WTC11 (cell line): ENCODE results near the gene B3GAT1. TPM values are rescaled to one million over a fixed set of nuclear protein-coding genes. Genes with fewer than 3 reads are reported as not detected.

Experiments
- ATAC-seq: fragments of 200-7000 bp; cut with Tn5 transposase; 2 replicates; pipeline ENCODE4 v1.10.0; 2021; ENCODE audit warnings: mild to moderate bottlenecking, moderate library complexity
- CTCF ChIA-PET: fragments of 300-600 bp; sonication (Branson Sonifier 250); formaldehyde crosslinking; loops from one replicate; lab custom pipeline; 2021; ENCODE audit warnings: antibody characterized with exemption; lab: Charles Lee
- POLR2A ChIA-PET: fragments of 350-600 bp; sonication (Branson Sonifier 250); formaldehyde crosslinking; loops from one replicate; lab custom pipeline; 2021; ENCODE audit warnings: antibody characterized with exemption; lab: Charles Lee
- DNase-seq: peaks from one replicate; pipeline ENCODE4 v3.0.0; 2021; ENCODE audit warnings: low spot score
- H3K27ac Mint-ChIP-seq: 2 replicates; pipeline ENCODE4 v1.8.0; 2021; ENCODE audit warnings: mixed read lengths
- H3K27me3 Mint-ChIP-seq: 2 replicates; pipeline ENCODE4 v1.8.0; 2021; ENCODE audit warnings: low read depth, mild to moderate bottlenecking, moderate library complexity, mixed read lengths
- H3K36me3 Mint-ChIP-seq: 2 replicates; pipeline ENCODE4 v1.8.0; 2021; ENCODE audit warnings: mixed read lengths
- H3K4me1 Mint-ChIP-seq: 2 replicates; pipeline ENCODE4 v1.8.0; 2022; ENCODE audit warnings: mixed read lengths
- H3K4me3 Mint-ChIP-seq: 2 replicates; pipeline ENCODE4 v1.8.0; 2021; ENCODE audit warnings: mild to moderate bottlenecking, moderate library complexity, mixed read lengths
- H3K9me3 Mint-ChIP-seq: 2 replicates; pipeline ENCODE4 v1.8.0; 2021; ENCODE audit warnings: mixed read lengths
- CBFB ChIP-seq: sonication (generic); formaldehyde crosslinking; IDR thresholded peaks from 2 replicates; pipeline ENCODE4 v1.8.1; 2022; ENCODE audit warnings: mild to moderate bottlenecking, low read depth, missing genetic modification reagents
- ELF4 ChIP-seq: sonication (generic); formaldehyde crosslinking; IDR thresholded peaks from 2 replicates; pipeline ENCODE4 v1.8.1; 2022; ENCODE audit warnings: low read depth, mild to moderate bottlenecking, moderate library complexity, missing genetic modification reagents
- EMX1 ChIP-seq: fragments of 250-450 bp; sonication (Bioruptor Pico); IDR thresholded peaks from 2 replicates; pipeline ENCODE4 v1.8.0; 2021; ENCODE audit warnings: mild to moderate bottlenecking
- ERG ChIP-seq: fragments of 250-450 bp; sonication (Bioruptor Pico); IDR thresholded peaks from 2 replicates; pipeline ENCODE4 v1.8.0; 2021; ENCODE audit warnings: mild to moderate bottlenecking
- GTF2I ChIP-seq: fragments of 250-450 bp; sonication (Bioruptor Pico); conservative IDR thresholded peaks from 2 replicates; pipeline ENCODE4 v1.4.0; 2021; ENCODE audit warnings: mild to moderate bottlenecking
- JAZF1 ChIP-seq: fragments of 250-450 bp; sonication (Bioruptor Pico); IDR thresholded peaks from 2 replicates; pipeline ENCODE4 v1.9.0; 2021; ENCODE audit warnings: moderate library complexity, mild to moderate bottlenecking, inconsistent platforms
- MXD4 ChIP-seq: fragments of 250-450 bp; sonication (Bioruptor Pico); IDR thresholded peaks from 2 replicates; pipeline ENCODE4 v1.8.0; 2021; ENCODE audit warnings: mild to moderate bottlenecking, moderate library complexity, borderline replicate concordance
- NR3C1 ChIP-seq: sonication (generic); formaldehyde crosslinking; conservative IDR thresholded peaks from 2 replicates; pipeline ENCODE4 v1.8.1; 2023; ENCODE audit warnings: low read depth, mild to moderate bottlenecking, missing genetic modification reagents
- OVOL2 ChIP-seq: fragments of 250-450 bp; sonication (Bioruptor Pico); IDR thresholded peaks from 2 replicates; pipeline ENCODE4 v1.9.0; 2021; ENCODE audit warnings: mild to moderate bottlenecking, borderline replicate concordance
- PREB ChIP-seq: sonication (generic); formaldehyde crosslinking; IDR thresholded peaks from 2 replicates; pipeline ENCODE4 v1.8.1; 2022; ENCODE audit warnings: mild to moderate bottlenecking, missing genetic modification reagents, moderate library complexity, borderline replicate concordance
- SMAD4 ChIP-seq: sonication (generic); formaldehyde crosslinking; IDR thresholded peaks from 2 replicates; pipeline ENCODE4 v1.8.0; 2022; ENCODE audit warnings: mild to moderate bottlenecking, missing genetic modification reagents
- ZNF121 ChIP-seq: sonication (generic); formaldehyde crosslinking; IDR thresholded peaks from 2 replicates; pipeline ENCODE4 v1.8.0; 2023; ENCODE audit warnings: missing genetic modification reagents
- ZNF219 ChIP-seq: sonication (generic); formaldehyde crosslinking; IDR thresholded peaks from 2 replicates; pipeline ENCODE4 v1.8.0; 2023; ENCODE audit warnings: missing genetic modification reagents, mild to moderate bottlenecking, borderline replicate concordance
- ZNF317 ChIP-seq: sonication (generic); formaldehyde crosslinking; IDR thresholded peaks from 2 replicates; pipeline ENCODE4 v1.8.1; 2023; ENCODE audit warnings: low read depth, mild to moderate bottlenecking, moderate library complexity, missing genetic modification reagents, borderline replicate concordance
- ZNF396 ChIP-seq: fragments of 250-450 bp; sonication (Bioruptor Pico); IDR thresholded peaks from 2 replicates; pipeline ENCODE4 v1.8.0; 2021; ENCODE audit warnings: mild to moderate bottlenecking, moderate library complexity, borderline replicate concordance
- total RNA-seq: library from RNA; stranded (reverse); gene quantifications from 3 replicates; pipeline ENCODE4 v1.2.3, GENCODE V29; 2021
- TF ChIP-seq, protein P1 (sequence below): sonication (generic); formaldehyde crosslinking; IDR thresholded peaks from 2 replicates; pipeline ENCODE4 v1.8.0; 2022; ENCODE audit warnings: missing genetic modification reagents
- TF ChIP-seq, protein P2 (sequence below): sonication (generic); formaldehyde crosslinking; IDR thresholded peaks from 2 replicates; pipeline ENCODE4 v1.8.1; 2023; ENCODE audit warnings: mild to moderate bottlenecking, missing genetic modification reagents, borderline replicate concordance
- TF ChIP-seq, protein P3 (sequence below): sonication (generic); formaldehyde crosslinking; IDR thresholded peaks from 2 replicates; pipeline ENCODE4 v1.8.0; 2023; ENCODE audit warnings: mild to moderate bottlenecking, missing genetic modification reagents

Gene B3GAT1
- total RNA-seq, 1 experiment from 2014 or later, result 30.0 TPM

- TF ChIP-seq, protein P1, sequence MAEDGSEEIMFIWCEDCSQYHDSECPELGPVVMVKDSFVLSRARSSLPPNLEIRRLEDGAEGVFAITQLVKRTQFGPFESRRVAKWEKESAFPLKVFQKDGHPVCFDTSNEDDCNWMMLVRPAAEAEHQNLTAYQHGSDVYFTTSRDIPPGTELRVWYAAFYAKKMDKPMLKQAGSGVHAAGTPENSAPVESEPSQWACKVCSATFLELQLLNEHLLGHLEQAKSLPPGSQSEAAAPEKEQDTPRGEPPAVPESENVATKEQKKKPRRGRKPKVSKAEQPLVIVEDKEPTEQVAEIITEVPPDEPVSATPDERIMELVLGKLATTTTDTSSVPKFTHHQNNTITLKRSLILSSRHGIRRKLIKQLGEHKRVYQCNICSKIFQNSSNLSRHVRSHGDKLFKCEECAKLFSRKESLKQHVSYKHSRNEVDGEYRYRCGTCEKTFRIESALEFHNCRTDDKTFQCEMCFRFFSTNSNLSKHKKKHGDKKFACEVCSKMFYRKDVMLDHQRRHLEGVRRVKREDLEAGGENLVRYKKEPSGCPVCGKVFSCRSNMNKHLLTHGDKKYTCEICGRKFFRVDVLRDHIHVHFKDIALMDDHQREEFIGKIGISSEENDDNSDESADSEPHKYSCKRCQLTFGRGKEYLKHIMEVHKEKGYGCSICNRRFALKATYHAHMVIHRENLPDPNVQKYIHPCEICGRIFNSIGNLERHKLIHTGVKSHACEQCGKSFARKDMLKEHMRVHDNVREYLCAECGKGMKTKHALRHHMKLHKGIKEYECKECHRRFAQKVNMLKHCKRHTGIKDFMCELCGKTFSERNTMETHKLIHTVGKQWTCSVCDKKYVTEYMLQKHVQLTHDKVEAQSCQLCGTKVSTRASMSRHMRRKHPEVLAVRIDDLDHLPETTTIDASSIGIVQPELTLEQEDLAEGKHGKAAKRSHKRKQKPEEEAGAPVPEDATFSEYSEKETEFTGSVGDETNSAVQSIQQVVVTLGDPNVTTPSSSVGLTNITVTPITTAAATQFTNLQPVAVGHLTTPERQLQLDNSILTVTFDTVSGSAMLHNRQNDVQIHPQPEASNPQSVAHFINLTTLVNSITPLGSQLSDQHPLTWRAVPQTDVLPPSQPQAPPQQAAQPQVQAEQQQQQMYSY (CRISPR knock-in tag), result no peak
- TF ChIP-seq EMX1 (CRISPR knock-in tag) (no peak), OVOL2 (CRISPR knock-in tag) (no peak)
Measured at GRCh38 chr11:134358165-134358855, 53.7 kb downstream of the B3GAT1 start (continued).

- Mint-ChIP-seq H3K27me3 (peaks cover 12% of the 10 kb centered on the region), H3K4me3 (no peak overlapping the region), H3K27ac (no peak overlapping the region), H3K36me3 (no peaks in the 10 kb centered on the region; the same call in 1 of the 2 replicates), H3K9me3 (peaks cover 8% of the 10 kb centered on the region), H3K4me1 (peaks cover 15% of the 10 kb centered on the region)
- TF ChIP-seq JAZF1 (CRISPR knock-in tag) (no peak), NR3C1 (CRISPR knock-in tag) (no peak), ELF4 (CRISPR knock-in tag) (no peak), SMAD4 (no peak), GTF2I (CRISPR knock-in tag) (no peak), ZNF121 (CRISPR knock-in tag) (no peak), MXD4 (CRISPR knock-in tag) (no peak), PREB (CRISPR knock-in tag) (no peak), ERG (CRISPR knock-in tag) (no peak), ZNF396 (CRISPR knock-in tag) (no peak), ZNF219 (CRISPR knock-in tag) (no peak), ZNF317 (CRISPR knock-in tag) (no peak), CBFB (CRISPR knock-in tag) (no peak)
- TF ChIP-seq, protein P2, sequence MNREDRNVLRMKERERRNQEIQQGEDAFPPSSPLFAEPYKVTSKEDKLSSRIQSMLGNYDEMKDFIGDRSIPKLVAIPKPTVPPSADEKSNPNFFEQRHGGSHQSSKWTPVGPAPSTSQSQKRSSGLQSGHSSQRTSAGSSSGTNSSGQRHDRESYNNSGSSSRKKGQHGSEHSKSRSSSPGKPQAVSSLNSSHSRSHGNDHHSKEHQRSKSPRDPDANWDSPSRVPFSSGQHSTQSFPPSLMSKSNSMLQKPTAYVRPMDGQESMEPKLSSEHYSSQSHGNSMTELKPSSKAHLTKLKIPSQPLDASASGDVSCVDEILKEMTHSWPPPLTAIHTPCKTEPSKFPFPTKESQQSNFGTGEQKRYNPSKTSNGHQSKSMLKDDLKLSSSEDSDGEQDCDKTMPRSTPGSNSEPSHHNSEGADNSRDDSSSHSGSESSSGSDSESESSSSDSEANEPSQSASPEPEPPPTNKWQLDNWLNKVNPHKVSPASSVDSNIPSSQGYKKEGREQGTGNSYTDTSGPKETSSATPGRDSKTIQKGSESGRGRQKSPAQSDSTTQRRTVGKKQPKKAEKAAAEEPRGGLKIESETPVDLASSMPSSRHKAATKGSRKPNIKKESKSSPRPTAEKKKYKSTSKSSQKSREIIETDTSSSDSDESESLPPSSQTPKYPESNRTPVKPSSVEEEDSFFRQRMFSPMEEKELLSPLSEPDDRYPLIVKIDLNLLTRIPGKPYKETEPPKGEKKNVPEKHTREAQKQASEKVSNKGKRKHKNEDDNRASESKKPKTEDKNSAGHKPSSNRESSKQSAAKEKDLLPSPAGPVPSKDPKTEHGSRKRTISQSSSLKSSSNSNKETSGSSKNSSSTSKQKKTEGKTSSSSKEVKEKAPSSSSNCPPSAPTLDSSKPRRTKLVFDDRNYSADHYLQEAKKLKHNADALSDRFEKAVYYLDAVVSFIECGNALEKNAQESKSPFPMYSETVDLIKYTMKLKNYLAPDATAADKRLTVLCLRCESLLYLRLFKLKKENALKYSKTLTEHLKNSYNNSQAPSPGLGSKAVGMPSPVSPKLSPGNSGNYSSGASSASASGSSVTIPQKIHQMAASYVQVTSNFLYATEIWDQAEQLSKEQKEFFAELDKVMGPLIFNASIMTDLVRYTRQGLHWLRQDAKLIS (CRISPR knock-in tag), result no peak
- TF ChIP-seq, protein P3, sequence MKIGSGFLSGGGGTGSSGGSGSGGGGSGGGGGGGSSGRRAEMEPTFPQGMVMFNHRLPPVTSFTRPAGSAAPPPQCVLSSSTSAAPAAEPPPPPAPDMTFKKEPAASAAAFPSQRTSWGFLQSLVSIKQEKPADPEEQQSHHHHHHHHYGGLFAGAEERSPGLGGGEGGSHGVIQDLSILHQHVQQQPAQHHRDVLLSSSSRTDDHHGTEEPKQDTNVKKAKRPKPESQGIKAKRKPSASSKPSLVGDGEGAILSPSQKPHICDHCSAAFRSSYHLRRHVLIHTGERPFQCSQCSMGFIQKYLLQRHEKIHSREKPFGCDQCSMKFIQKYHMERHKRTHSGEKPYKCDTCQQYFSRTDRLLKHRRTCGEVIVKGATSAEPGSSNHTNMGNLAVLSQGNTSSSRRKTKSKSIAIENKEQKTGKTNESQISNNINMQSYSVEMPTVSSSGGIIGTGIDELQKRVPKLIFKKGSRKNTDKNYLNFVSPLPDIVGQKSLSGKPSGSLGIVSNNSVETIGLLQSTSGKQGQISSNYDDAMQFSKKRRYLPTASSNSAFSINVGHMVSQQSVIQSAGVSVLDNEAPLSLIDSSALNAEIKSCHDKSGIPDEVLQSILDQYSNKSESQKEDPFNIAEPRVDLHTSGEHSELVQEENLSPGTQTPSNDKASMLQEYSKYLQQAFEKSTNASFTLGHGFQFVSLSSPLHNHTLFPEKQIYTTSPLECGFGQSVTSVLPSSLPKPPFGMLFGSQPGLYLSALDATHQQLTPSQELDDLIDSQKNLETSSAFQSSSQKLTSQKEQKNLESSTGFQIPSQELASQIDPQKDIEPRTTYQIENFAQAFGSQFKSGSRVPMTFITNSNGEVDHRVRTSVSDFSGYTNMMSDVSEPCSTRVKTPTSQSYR (CRISPR knock-in tag), result no peak
- ATAC-seq (no peak), DNase-seq (peak; percentile 5)
- CTCF ChIA-PET, result no interaction called here
- POLR2A ChIA-PET, result no interaction called here
Measured at GRCh38 chr11:134357545-134357839, 54.5 kb downstream of the B3GAT1 start.
